Brain pericyte (primary cell): ENCODE results near the gene NFKB1.

Experiments used
- DNase-seq: peaks from one replicate; pipeline ENCODE4 v3.0.0-alpha.2; 2012; ENCODE audit warnings: low read depth, low spot score

The NFKB1 gene

DNA sequence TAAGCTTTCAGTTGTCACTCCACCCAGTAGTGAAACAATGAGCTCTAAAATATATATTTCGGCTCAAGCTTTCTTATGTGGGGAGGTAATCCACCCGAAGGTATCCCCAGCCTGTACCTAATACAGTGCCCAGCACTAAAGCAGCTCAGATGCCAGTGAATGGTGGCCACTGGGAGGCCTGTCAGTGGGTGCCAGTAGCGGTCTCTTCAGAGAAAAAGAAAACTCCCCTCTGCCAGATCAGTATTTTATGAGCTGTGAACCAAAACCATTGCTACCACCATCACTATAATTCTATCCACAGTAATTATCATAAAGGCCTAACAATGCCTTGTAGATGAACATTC, 835 bp upstream of the NFKB1 start:
- no peak for DNase-seq

DNA sequence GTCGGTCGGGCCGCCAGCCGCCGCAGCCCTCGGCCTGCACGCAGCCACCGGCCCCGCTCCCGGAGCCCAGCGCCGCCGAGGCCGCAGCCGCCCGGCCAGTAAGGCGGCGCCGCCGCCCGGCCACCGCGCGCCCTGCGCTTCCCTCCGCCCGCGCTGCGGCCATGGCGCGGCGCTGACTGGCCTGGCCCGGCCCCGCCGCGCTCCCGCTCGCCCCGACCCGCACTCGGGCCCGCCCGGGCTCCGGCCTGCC, 213 bp downstream of the NFKB1 start:
- DNase-seq = no peak

DNA sequence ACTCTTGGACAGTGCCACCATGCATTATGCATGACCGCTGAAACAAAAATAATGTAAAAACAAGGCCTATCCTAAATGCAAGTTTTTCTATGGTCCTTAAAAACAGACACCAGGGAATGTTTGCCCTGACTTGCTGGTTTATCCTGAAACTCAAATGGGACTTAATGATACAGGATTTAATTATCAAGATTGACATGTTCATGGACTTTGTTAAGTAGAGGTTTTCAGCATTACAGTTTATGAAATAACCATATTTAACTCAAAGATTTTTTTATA, 1.3 kb downstream of the NFKB1 start:
- DNase-seq = no peak

DNA sequence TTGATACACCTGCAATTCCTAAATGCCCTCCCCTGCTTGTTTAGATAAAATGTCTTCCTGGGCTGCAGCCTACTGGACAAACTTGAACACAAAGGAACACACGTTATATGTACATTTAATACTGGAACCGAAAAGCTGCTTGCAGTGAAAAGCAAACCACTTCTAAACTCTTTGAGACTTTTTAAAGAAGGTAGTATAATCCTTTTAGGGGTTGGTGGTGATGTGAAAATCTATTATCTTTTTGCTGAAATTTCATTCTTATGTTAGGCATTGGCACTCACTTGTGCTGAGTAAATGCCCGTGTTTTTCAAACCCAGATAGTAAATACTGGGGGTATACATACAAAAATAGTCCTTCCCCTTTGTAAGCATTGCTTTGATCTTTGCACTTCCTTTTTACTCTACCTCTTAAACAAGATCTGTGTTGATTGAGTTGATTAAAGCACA, 2.2 kb downstream of the NFKB1 start:
- DNase-seq = no peak

DNA sequence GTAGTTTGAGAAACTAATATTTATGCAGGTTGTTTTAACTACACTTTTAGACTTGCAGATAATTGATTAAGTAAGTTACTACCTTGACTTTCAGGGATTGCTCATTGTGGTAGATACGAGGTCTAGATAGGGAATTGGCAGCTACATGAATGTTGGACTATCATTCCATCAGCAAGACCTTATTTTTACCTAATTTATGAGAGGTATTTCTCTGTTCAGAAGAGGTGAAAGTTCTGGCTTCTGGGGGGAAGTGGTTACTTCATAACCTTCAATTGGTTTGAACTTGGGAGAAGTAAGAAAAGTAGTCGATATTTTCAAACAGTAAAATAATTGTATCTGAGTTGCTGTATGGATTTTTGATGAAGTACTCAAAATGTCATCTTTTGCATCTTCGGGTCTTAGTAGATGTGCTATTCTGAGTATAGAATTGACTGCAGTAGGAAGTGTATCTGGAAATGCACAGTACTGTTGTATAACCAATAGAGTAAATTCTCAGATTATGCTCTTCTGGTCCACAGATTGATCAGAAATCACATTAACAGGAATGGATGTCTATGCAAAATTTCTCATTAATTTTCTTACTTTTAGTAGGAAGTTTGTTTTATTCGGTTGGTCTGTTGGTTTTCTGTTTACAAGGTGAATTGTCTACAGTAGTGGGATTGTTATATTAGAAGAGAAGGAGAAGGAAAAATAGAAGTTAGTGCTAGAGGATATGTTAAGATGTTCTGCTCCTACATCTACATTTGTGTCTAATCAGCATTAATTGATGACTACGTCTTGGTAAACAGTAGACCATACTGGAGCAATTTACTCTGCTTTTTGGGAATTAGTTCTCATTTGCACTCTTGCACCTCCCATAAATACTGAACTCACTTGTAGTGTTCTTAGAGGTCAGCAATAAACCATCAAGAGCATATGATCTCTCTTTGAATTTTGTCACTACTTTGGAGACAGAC, 3.0 kb downstream of the NFKB1 start:
- no peak for DNase-seq

DNA sequence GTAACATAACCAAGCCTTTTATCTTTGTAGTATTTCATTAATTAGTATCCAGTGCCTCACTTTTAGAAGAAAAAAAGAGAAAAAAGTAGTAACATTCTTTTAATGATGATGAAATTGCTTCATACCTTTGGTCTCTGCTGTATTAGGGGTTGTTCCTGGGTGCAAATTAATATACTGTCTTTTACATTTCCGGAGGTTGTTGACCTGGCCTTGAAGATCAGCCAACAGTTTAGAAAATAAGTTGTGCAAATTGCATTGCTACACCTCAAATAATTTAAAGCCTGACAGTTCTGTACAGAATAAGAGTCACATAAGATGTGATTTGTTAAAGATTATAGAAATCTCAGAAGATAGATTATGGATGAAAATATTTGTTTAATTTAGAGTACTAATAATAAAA, 3.8 kb downstream of the NFKB1 start:
- DNase-seq = no peak

DNA sequence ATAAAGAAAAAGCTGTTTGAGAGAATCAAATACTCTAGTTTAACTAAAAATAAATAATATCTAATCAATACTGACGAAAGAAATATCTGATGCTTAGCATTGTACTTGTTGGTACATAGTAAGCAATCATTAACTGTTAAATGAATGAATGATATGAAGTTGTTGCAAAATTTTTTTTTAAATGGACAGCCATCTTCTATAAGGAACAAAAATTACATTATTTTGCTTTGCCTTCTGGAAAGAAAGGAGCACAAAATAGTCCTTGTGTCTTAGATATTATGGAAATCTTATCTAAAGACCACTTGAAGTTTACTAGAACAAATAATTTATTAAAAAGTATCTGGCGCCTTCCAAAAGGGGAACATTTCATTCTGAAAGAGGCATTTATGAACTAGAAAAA, 4.5 kb downstream of the NFKB1 start:
- DNase-seq = no peak

DNA sequence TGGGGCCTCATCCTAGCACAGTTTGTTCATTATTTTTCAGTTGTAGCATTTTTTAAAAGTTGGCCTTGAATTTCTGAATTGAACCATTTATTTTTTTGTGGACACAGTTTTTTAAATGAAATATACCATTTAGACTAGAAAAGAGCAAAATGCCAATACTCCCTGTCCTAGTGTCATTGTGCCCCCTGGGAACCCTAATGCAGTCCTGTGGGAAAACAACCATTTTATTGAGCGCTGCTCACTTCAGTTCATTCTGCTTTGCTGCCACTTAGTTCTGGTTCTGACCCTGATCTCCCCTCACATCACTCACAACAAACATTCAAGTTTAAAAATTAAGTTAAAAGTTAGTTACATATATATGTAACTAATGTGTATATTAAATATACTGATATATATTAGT, 5.4 kb downstream of the NFKB1 start:
- no peak for DNase-seq

DNA sequence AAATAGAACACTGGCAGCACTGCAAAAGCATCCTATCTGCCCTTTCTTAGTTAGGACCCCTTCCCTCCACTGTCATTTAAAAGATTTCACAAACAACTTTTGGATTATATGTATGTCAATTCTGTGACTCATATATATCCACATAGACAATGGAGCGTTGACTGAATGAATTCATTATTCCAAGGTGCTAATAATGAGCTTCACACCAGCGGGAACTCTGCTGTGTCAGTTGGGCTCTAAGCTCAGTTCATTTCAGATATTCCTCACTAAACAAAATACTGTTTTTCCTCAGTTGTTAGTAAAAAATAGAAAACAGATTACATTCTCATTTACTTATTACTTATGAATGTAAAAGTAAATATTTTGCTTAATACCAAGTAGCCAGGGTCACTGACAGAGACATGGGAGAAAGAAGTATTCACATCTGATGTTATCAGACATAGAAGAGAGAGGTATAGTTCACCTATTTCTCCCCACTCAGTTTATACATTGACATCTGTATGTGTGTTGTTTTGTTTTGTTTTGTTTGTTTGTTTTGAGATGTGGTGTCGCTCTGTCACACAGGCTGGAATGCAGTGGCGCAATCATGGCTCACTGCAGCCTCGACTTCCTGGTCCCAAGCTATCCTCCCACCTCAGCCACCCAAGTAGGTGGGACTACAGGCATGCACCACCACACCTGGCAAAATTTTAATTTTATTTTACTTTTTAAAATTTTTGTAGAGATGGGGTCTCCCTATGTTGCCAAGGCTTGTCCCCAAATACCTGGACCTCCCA, 10.9 kb downstream of the NFKB1 start:
- DNase-seq = no peak

DNA sequence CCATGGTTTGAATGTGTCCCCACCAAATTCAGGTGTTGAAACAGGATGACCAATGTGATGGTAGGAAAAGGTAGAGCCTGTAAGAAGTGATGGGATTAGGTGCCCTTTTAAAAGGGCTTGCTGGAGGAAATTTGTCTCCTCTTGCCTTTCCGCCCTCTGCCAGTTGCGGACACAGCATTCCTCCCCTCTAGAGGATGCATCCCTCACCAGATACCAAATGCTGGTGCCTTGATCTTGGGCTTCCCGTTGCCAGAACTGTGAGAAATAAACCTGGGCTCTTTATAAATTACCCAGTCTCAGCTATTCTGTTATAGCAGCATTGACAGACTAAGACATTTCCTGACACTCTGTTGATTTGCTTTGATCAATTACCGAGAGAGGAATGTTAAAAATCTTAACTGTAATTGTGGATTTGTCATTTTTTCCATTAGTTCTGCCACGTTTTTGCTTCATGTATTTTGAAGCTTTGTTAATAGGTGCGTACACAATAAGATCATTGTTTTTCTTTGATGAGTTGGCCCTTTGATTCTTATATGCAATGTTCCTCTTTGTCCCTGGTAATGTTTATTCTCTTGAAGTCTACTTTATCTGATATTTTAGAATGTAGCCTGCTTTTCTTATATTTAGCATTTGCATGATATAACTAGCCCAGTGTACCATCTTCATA, 13.3 kb downstream of the NFKB1 start:
- DNase-seq = no peak

DNA sequence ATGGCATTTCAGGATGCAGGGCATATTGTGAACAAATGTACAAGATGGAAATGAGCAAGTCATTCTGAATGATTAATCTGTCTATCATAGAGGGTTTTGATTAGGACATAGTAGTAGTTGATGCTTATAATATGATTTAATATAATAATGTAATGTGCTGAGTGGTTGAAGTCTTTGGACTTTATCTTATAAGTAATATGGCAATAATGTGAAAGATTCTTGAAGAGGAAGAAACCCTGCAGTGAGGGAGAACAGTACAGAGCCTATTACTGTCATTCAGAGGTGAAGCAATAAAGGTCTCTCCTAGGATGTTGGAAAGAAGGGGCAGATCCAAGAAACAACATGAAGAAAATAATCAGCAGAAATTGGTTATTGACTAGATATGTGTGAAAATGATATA, 16.6 kb downstream of the NFKB1 start:
- DNase-seq = no peak

DNA sequence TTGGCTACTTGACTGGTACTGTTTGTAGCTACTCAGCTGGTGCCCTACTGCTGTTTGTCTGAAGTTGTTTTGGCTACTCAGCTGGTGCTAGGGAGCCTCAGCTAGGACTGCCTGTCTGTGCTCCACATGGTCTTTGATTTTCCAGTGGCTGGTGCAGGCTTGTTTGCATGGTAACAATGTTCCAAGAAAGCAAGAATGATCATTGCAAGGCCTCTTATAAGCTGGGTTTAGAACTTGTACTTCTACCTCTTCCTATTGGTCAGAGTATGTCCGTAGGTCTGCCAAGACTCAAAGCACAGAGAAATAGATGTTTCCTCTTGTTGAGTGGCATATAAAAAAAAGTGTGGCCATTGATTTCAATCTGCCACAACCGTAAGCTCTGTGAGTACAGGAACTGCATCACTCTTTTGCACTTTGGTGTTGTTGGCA, 17.6 kb downstream of the NFKB1 start:
- DNase-seq = no peak

DNA sequence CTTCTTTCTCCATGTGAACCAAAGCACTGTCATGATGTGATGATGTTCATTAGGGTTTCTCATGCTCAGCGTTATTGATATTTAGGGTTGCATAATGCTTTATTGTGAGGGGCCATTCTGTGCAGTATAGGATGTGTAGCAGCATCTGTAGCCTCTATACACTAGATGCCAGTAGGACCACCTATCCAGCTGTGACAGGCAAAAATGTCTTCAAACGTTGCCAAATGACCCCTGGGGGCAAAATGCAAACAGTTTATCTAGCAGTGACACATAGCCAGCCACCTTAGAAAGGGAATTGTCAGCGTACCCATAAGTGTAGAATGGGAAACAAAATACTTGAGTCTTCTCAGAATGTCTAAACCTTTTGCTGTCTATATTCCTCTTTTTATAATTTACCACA, 18.8 kb downstream of the NFKB1 start:
- no peak for DNase-seq

DNA sequence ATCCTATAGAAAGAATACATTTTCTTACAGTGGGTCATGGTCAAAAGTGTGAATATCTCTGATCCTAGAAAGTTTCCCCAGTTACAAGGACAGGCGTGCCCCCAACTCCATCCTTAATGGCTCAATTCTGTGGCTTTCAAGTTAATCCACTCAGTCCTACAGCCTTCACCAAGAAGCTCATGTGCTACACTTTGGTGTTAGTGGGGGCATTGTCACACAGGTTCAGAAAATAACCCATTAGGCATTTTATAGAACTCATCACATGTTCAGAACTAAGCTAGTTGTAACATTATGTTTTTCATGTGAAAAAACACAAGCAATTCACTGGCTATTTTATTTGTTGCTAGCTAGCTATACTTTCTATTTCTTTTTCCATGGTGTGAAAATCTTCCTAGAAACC, 20.4 kb downstream of the NFKB1 start:
- no peak for DNase-seq

DNA sequence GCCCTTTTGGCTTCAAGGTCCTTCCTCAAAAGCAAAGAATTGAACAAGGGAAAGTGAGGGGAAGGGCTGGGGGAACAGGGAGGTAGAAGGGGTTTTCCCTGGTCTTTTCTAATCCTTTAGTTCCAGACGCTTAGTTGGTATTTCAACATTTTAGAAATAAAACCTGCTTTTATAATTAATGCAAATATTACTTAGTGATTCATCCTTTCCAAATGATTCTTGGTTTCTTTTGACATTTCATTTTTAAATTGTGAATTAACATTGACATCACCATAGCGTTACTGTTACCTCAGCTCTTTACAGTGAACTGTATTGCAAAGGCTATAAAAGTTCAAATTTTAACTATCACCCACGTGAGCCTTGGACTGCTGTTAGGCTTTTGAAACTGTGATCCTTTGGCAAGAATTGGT, 20.9 kb downstream of the NFKB1 start:
- no peak for DNase-seq

DNA sequence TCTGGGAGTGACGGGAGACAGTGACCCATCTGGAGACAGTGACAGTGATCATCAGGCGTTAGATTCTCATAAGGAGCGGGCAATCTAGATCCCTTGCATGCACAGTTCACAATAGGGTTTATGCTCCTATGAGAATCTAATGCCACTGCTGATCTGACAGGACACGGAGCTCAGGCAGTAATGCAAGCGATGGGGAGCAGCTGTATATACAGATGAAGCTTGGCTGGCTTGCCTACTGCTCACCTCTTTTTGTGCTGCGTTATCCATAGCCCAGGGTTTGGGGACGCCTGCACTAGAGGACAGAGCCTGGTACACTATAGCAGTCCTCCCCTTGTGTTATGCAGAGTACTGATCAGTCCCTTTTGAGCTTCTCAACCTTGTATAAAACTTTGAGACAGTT, 23.5 kb downstream of the NFKB1 start:
- no peak for DNase-seq

DNA sequence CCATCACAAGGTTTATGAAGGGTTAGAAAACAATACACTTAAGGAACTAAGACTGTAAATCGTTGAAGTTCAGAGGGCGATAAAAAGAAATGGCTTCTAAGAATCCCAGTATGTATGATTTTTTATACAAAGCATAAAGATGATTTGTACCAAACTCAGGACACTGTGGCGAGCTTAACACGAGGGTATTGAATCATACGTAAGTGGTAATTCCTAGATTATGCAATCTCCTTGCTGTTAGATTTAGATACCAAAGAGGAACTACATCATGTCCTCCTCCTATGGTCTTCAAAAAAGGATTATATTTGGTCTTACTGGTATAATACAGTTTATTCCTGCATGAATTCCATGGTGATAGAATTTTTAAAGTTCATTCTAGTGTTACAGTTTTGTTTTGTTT, 23.9 kb downstream of the NFKB1 start:
- DNase-seq = no peak

DNA sequence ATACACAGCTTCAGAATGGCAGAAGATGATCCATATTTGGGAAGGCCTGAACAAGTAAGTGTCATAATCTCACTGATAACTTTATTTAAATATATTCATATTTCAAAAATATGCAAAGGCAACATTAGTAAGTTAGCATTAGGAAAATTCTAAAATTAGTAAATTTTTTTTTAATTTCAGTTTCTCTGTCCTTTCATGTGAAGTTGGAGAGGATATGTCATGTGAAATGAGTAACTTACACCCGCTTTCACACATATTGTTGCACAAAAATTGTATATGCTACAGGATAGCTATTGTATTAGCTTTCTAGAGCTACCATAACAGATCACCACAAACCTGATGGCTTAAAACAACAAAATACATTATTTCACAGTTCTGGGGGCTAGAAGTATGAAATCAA, 24.3 kb downstream of the NFKB1 start:
- no peak for DNase-seq

DNA sequence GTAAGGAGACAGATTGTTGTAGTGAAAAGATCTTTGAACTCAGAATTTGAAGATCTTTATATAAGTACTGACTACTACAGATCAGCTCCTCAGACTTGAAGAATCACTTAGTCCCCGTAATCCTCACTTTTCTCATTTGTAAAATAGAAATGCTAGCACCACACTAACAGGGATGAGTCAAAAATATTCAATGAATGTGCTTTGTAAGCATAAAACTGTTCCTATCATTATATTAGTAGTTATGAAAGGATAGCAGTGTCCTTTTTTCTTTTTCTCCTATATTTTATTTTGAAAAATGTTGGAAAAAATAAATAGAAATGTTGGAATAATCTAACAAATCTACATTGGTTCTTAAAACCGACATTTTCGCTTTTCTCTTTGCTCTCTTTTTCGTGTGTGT, 25.4 kb downstream of the NFKB1 start:
- DNase-seq = no peak

DNA sequence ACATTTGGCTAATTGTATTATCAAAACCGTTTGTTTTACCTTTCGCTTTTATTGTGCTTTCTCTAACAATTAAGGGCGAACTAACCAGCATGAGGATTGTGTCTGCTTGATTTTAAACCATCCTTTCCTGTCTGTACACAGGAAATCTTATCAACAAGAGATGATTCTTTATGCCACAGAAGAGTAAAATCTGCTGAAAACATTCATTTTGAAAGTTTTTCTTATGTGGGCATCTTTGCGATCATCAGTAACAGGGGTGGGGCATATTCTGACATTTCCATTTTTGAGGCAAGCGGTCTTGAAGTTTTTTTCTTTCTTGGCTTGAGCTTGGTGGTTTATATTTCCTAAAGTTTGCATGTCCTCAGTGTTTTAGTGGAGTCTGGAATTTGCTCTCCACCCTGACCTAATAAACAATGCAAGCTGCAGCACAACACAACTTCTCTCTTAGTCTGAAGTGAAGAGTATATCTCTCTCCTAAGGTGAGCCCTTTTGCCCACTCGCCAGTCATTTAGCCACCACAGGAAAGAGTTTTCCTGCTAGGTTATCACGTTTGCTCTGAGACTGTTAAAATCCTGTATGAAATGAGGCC, 26.6 kb downstream of the NFKB1 start:
- no peak for DNase-seq

DNA sequence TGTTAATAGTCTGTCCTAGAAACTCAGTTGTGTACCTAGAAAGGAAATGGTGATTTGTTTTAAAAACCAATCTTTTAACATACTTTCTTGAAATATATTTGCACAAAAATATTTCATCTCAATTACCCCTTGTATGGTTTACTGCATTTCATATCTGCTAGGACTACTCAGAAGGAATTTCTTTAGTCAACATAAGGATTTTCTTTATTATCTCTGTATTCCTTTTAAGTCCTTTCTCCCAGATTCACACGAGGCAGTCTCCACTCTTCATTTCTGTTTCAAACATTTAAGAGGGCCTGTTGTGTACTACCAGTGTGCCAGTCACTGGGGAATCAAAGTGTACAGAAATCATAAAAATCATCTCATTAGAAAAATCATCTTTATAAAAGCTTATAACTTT, 28.8 kb downstream of the NFKB1 start:
- no peak for DNase-seq

DNA sequence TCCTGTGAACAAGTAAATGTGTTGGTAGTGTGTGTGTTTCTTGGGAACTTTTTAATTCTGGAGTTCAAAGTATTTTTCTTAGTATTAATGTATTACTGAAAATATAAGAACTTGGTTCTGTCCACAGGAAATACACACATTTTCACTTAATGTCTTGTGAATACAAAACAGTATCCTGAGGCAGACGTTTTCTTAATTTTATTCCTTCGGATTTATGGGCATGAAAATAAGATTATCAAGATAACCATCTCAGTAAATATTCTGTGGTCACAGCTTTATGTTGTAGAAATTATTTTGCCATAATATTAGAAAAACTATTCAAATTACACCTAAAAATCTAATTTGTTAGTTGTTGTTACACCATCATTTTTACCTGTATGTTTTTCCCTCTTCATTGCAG, 29.8 kb downstream of the NFKB1 start:
- DNase-seq = no peak

DNA sequence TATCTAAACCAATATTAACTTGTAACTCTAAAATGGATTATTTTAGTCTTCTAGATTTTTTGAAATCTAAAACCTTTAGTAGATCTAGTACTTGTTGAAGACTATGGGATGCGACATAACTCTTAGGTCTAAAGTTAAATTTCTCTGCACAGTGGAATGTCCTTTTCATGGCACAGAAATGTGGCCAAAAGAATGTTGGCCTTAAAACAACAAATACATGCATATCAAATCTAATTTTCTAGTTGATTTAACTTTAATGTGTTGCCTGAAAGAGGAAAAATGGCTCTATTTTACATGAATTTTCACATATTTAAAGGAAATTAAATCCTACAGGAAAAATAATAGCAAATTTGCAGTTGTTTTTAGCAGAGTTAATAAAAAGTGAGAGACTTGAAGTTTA, 30.3 kb downstream of the NFKB1 start:
- no peak for DNase-seq
